ENCODE results near the gene MYRFL.

DNA sequence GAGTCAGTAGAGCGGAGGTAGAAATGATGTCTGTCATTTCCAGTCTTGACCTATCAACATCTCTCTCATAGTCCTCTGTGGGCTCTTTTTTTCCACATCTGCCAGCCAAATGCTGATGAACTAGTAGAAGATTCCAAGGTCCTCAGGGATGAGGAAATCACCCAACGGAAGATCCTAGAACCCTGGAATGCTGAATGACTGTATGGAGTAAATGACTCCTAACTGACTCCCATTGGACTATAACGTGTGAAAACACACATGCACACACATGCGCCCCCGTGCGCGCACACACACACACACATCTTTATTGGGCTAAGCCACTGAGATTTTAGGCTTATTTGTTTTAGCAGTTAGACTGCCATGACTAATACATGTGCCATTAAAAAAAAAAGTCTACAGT lies 159.2 kb downstream of the MYRFL start:
- no peak for TF ChIP-seq CTCF (IDR thresholded peaks at IDR 0.05; ENCODE audit: control extremely low read depth in 1 of 3, insufficient read depth in 1 of 3, low read depth in 1 of 3, low read length in 3 of 3)
- no peak for TF ChIP-seq CEBPB (IDR thresholded peaks at IDR 0.05; ENCODE audit: low read depth, low read length)
- TF ChIP-seq RBBP5 (IDR thresholded peaks at IDR 0.05; ENCODE audit: borderline replicate concordance, low read depth, low read length) = no peak
- no peak for TF ChIP-seq TBP (IDR thresholded peaks at IDR 0.05; ENCODE audit: low read depth, low read length)
- TF ChIP-seq EP300 (IDR thresholded peaks at IDR 0.05; ENCODE audit: borderline replicate concordance in 1 of 2, low read depth in 2 of 2, low read length in 2 of 2) = no peak
- TF ChIP-seq BRCA1 (IDR thresholded peaks at IDR 0.05; ENCODE audit: low read depth, low read length) = no peak
- no peak for TF ChIP-seq JUN (IDR thresholded peaks at IDR 0.05; ENCODE audit: low read depth, low read length)
- TF ChIP-seq MAX (IDR thresholded peaks at IDR 0.05) = no peak
